ENCODE data around the gene CRYGB. TPM values are rescaled to one million over a fixed set of nuclear protein-coding genes. Genes with fewer than 3 reads are reported as not detected.
"Not testable (repeated sequence)": the region's sequence is repeated elsewhere in the genome, so short reads cannot be mapped to it uniquely, and the experiment has no call there.

The CRYGB gene
- total RNA-seq, 1 donor from 2014 or later = not detected

DNA sequence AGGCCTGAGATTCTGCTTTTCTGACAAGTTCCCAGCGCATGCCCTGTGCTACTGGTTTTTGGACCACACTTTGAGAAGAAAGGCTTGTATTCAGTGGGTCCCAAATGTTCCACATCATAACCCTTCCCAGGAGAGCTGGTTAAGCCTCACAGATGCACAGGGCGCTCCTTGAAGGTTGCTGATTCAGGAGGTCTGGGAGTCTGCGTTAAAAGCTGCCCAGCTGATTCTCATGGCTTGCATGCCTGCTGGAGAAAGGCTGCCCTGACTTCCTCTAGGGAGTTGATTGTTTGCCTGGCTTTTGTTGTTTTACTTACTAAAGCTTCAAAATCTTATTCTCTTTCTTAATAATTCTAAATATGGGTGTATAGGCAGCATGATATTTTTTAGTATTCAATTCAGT is 42.3 kb downstream of the CRYGB start:
- Histone ChIP-seq H3K27ac (replicated peaks) (no peak overlapping the region), H3K4me1 (no peaks in the 10 kb centered on the region), H3K4me3 (no peak overlapping the region), H3K9me3 (replicated peaks) (no peaks in the 10 kb centered on the region), H3K36me3 (no peaks in the 10 kb centered on the region), H3K27me3 (ENCODE audit: low read depth) (peaks cover 22% of the 10 kb centered on the region)
- TF ChIP-seq, protein P1, sequence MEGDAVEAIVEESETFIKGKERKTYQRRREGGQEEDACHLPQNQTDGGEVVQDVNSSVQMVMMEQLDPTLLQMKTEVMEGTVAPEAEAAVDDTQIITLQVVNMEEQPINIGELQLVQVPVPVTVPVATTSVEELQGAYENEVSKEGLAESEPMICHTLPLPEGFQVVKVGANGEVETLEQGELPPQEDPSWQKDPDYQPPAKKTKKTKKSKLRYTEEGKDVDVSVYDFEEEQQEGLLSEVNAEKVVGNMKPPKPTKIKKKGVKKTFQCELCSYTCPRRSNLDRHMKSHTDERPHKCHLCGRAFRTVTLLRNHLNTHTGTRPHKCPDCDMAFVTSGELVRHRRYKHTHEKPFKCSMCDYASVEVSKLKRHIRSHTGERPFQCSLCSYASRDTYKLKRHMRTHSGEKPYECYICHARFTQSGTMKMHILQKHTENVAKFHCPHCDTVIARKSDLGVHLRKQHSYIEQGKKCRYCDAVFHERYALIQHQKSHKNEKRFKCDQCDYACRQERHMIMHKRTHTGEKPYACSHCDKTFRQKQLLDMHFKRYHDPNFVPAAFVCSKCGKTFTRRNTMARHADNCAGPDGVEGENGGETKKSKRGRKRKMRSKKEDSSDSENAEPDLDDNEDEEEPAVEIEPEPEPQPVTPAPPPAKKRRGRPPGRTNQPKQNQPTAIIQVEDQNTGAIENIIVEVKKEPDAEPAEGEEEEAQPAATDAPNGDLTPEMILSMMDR (IDR thresholded peaks at IDR 0.05; ENCODE audit: borderline replicate concordance) = no peak
- no peak for DNase-seq
- intact Hi-C loops (cut with micrococcal nuclease) = no loop called here

DNA sequence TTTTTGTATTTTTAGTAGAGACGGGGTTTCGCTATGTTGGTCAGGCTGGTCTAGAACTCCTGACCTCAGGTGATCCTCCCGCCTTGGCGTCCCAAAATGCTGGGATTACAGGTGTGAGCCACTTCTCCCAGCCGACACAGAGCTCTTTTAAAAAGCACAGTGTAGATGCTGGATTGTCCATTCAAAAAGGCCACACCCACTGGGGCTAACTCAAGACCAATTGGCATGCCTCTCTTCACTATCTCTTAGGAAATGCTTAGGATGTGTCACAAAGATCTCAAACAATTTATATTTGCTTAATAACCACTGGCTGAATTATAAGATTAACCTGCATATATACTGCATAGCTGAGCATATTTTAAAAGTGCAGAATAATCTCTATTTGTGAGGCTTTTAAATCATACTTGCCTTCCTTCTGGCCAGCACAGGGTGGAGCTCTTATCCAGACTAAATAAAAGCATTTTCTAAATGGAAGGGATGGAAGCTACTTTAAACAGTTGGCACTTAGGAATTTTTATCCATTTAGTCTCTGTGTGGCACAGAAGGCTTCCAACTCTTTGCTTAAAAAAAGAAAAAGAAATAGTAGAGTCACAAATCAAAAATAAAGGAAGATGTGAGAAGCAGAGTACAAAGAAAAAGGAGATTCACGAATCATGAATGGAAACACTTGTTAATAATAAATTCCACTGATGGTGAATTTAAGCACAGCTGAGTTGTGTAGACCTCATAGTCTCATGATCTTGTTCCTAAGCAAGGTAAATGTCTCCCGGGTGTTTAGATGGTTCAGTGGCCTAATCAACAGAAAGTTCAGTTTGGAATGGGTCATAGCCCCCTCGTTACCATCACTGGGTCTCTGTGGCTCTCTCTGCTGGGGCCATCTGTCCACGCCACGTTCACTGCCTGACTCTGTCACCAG is 44.0 kb downstream of the CRYGB start:
- intact Hi-C loops (cut with micrococcal nuclease) = no loop called here
- Histone ChIP-seq H3K4me1 (peaks cover 14% of the 10 kb centered on the region), H3K36me3 (no peaks in the 10 kb centered on the region), H3K27ac (replicated peaks) (no peak overlapping the region), H3K4me3 (no peak overlapping the region), H3K9me3 (replicated peaks) (no peaks in the 10 kb centered on the region), H3K27me3 (ENCODE audit: low read depth) (peaks cover 12% of the 10 kb centered on the region)
- TF ChIP-seq, protein P1 (IDR thresholded peaks at IDR 0.05; ENCODE audit: borderline replicate concordance) = peak; percentile 22
- DNase-seq = no peak

DNA sequence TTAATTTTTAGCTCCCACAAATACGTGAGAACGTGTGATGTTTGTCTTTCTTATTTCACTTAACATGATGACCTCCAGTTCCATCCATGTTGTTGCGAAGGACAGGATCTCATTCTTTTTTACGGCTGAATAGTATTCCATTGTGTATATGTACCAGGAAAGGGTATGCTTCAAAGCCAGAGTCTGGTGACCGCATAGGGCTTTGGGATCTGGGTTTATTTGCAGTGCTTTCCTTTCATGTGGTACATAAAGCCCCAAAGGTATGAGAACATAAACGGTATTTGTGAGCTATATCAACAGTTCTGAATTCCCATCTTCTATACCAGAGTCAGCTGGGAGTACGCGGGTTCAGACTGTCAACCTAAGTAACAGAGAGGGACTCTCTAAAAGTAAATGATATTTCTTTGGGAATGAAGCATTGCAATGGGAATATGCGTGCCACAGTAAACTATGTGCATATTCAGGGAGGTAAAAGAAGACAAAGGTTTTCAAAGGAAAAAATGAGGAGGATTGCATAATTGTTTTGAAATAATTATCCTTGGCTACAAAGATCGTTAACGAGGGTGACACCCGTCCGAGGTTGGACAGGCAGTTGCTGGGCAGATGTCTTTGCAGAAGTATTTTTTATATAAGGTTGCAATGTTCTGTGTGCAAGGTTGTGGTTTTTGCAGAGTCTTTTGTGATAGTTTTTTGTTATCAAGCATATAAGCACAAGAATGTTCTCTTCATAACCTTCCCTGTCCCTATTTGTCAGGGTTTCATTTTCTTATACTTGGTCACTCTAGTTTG is 46.1 kb downstream of the CRYGB start:
- no peak overlapping the region for H3K4me3 ChIP-seq
- peaks cover 14% of the 10 kb centered on the region for H3K4me1 ChIP-seq
- H3K9me3 ChIP-seq (replicated peaks) = no peaks in the 10 kb centered on the region
- no peak for DNase-seq
- no peaks in the 10 kb centered on the region for H3K27me3 ChIP-seq (ENCODE audit: low read depth)
- H3K27ac ChIP-seq (replicated peaks) = no peak overlapping the region
- no peaks in the 10 kb centered on the region for H3K36me3 ChIP-seq
- intact Hi-C loops (cut with micrococcal nuclease) = no loop called here
- TF ChIP-seq, protein P1 (IDR thresholded peaks at IDR 0.05; ENCODE audit: borderline replicate concordance) = no peak

DNA sequence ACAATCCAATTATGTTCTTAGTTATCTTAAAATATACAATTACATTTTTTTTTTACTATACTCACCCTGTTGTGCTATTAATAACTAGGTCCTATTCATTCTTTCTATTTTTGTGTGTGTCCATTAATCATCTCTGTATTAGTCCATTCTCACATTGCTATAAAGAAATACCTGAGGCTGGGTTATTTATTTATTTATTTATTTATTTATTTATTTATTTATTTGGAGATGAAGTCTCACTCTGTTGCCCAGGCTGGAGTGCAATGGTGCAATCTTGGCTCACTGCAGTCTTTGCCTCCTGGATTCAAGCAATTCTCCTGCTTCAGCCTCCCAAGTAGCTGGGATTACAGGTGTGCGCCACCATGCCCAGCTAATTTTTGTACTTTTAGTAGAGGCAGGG is 47.3 kb downstream of the CRYGB start:
- H3K27me3 ChIP-seq (ENCODE audit: low read depth); H3K9me3 ChIP-seq (replicated peaks); DNase-seq; intact Hi-C loops (cut with micrococcal nuclease); H3K27ac ChIP-seq (replicated peaks); H3K36me3 ChIP-seq; H3K4me3 ChIP-seq: not testable (repeated sequence)
- peaks cover 14% of the 10 kb centered on the region for H3K4me1 ChIP-seq

DNA sequence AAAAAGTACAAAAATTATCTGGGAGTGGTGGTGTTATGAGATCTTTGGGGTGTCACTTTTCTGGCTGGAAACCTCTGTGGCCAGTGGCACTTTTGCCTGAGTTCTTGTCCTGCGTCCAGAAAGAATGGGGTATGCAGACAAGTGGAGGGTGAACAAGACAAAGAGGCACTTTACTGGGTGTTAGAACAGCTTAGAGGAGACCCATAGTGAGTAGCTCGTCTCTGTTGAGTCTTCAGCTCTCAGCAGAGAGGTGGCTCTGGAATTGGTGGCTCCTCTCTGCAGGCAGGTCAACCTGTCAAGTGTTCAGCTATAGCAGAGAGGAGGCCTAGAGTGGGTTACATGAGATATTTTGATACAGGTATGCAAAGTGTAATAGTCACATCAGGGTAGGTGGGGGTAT is 47.7 kb downstream of the CRYGB start:
- Histone ChIP-seq H3K27me3 (ENCODE audit: low read depth) (no peaks in the 10 kb centered on the region), H3K4me3 (no peak overlapping the region), H3K36me3 (no peaks in the 10 kb centered on the region), H3K4me1 (peaks cover 14% of the 10 kb centered on the region), H3K27ac (replicated peaks) (no peak overlapping the region), H3K9me3 (replicated peaks) (no peaks in the 10 kb centered on the region)
- TF ChIP-seq, protein P1 (IDR thresholded peaks at IDR 0.05; ENCODE audit: borderline replicate concordance) = no peak
- no peak for DNase-seq
- intact Hi-C loops (cut with micrococcal nuclease) = no loop called here
